GM12892 (cell line): ENCODE results near the gene SAYSD1.

Source experiments
- POLR2A ChIP-seq: IDR thresholded peaks from 2 replicates; pipeline ENCODE4 v1.6.1; 2011; ENCODE audit warnings: low read depth, low read length, control low read depth
- POLR2AphosphoS5 ChIP-seq: IDR thresholded peaks from 2 replicates; pipeline ENCODE4 v1.6.1; 2011; ENCODE audit warnings: low read depth, low read length, control low read depth
- TAF1 ChIP-seq: IDR thresholded peaks from 2 replicates; pipeline ENCODE4 v1.6.1; 2011; ENCODE audit warnings: low read depth, mild to moderate bottlenecking, control low read depth, low read length, borderline replicate concordance

DNA sequence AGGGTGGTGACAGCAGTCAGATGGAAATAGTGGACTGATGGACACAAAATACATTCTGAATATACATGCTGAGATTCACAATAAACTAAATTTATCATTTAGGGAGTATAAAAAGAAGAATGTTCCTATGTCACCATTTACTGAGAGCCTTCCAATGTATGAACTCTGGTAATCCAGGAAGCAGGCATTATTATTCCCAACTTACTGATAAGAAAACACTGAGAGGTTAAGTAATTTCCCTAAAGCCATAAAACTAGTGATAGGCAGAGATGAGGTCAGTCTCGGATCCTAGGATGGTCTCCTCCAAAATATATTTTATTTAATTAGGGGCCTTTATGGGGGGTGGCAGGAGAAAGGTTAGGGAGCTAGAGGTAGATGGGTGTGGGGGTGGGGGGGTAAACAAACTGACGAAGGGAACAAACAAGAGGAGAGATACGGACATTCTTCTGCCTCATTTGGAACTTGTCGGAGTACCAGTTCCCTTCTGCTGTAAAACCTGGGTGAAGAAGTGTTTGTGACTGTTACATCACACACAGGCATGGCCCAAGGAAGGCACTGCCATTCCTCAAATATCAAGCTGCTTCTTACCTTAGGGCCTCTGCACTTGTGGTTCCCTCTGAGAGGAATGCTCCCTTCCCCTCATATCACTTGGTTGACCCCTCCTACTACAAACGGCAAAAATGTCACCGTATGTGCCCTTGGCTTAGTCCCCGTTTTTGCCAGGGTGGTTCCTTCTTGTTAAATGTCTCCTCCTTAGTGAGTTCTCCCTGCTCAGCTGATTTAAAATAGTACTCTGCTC is 6.7 kb downstream of the SAYSD1 start:
- TF ChIP-seq TAF1 = no peak
- TF ChIP-seq POLR2AphosphoS5 = no peak
- TF ChIP-seq POLR2A = no peak
